ENCODE data around the gene FLNA.

- TF ChIP-seq CTCF (IDR thresholded peaks at IDR 0.05): no peak
- TF ChIP-seq POLR2A (IDR thresholded peaks at IDR 0.05): peak in 1 of 3 donors; percentile 24
Observed at GRCh38 chrX:154409222-154409871, 34.9 kb upstream of the FLNA start, which contains the start of gene DNASE1L1.
